ENCODE results near the gene OTOF.
A peak's percentile ranks its signal among the peaks of the same experiment; 100 is the strongest.

DNA sequence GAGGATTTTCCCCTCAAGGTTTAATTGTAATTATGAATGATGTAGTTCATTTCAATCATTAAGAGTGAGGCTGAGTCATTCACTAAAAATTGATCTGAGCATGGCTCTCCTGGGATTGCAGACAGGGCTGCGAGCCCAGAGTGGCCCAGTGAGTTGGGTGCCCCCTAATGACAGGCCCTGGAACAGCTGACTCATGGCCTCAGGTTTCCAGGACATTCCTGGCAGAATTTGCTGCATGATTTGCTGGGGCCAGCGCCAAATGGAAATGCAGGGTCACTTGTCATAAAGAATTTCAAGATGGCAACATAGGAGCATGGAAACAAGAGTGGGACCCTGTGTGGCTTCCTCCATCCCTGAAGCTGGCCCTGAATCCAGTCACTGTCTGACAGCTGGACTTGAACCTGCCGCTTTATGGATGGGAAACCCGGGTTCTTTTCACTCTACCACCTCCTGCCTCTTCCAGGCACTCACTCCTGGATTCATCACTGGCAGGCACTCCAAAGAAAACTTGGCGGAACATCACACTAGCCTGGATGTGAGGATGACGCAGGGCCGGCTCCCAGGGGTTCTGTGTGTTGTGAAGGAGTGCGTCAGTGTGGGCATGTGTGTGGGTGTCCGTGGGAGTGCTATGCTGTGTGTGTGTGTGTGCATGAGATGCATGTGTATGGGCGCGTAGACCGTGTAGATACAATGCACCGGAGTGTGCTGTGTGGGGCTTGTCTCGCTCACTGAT lies 15.2 kb downstream of the OTOF start:
- no peak for TF ChIP-seq SIN3A (IDR thresholded peaks at IDR 0.05; ENCODE audit: low read depth)
- TF ChIP-seq, protein P1, sequence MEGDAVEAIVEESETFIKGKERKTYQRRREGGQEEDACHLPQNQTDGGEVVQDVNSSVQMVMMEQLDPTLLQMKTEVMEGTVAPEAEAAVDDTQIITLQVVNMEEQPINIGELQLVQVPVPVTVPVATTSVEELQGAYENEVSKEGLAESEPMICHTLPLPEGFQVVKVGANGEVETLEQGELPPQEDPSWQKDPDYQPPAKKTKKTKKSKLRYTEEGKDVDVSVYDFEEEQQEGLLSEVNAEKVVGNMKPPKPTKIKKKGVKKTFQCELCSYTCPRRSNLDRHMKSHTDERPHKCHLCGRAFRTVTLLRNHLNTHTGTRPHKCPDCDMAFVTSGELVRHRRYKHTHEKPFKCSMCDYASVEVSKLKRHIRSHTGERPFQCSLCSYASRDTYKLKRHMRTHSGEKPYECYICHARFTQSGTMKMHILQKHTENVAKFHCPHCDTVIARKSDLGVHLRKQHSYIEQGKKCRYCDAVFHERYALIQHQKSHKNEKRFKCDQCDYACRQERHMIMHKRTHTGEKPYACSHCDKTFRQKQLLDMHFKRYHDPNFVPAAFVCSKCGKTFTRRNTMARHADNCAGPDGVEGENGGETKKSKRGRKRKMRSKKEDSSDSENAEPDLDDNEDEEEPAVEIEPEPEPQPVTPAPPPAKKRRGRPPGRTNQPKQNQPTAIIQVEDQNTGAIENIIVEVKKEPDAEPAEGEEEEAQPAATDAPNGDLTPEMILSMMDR (IDR thresholded peaks at IDR 0.05 in 2 of 3, conservative IDR thresholded peaks at IDR 0.05 in 1 of 3; ENCODE audit: borderline replicate concordance in 1 of 3, insufficient read depth in 1 of 3, low read depth in 2 of 3, low read length in 2 of 3): peak; percentile 70 to 89 (median 83)
- peak; percentile 81 for TF ChIP-seq RAD21 (IDR thresholded peaks at IDR 0.05; ENCODE audit: low read depth)
- TF ChIP-seq POLR2AphosphoS5 (IDR thresholded peaks at IDR 0.05; ENCODE audit: low read depth, low read length): 0 out of 2 replicates have a peak, but pooled peaks have one; percentile 14

Measured in HCT116 (cell line).